HCT116 (cell line): ENCODE measurements around the gene POLD2. TPM values are rescaled to one million over a fixed set of nuclear protein-coding genes. Genes with fewer than 3 reads are reported as not detected.

Source experiments
- ATAC-seq: fragments of 200-7000 bp; cut with Tn5 transposase; 2 replicates; pipeline ENCODE4 v1.9.1; 2020; ENCODE audit warnings: mild to moderate bottlenecking, moderate library complexity
- BruUV-seq: library from RNA; stranded (reverse); fragments of 400-500 nt; replicated peaks from 2 replicates; lab custom pipeline; 2021; lab: Mats Ljungman, UMichigan
- CTCF ChIA-PET: fragments of 300-600 bp; sonication (Branson Sonifier 250); formaldehyde crosslinking; loops from one replicate; lab custom pipeline; 2021; ENCODE audit warnings: antibody characterized with exemption; lab: Charles Lee
- POLR2A ChIA-PET: fragments of 300-600, 350-600 bp; sonication (Branson Sonifier 250); formaldehyde crosslinking; loops from one replicate; lab custom pipeline; 2021; ENCODE audit warnings: antibody characterized with exemption; lab: Charles Lee
- RAD21 ChIA-PET, 2 experiments: fragments of 300-600 bp; sonication (Branson Sonifier 250); formaldehyde crosslinking; loops; one replicate each; lab custom pipeline; 2023; ENCODE audit warnings: low total read pairs in 2 of 2; ENCODE audit not compliant: uncharacterized antibody in 2 of 2, unreplicated experiment in 2 of 2, low non-redundant PET in 1 of 2; lab: Charles Lee
- DNase-seq: peaks from one replicate; pipeline ENCODE4 v3.0.0-alpha.2; 2010; ENCODE audit warnings: low read depth, low spot score
- H2AFZ ChIP-seq: fragments of 200-600 bp; shearing (Covaris generic), sonication (generic); 2 replicates; pipeline ENCODE4 v1.6.1; 2017; ENCODE audit warnings: low read depth, mixed run types, mixed read lengths, antibody characterized with exemption, low read length; ENCODE audit not compliant: poor library complexity, severe bottlenecking
- H3K27ac ChIP-seq: 2 replicates; pipeline ENCODE4 v1.5.1; 2012; ENCODE audit warnings: low read depth, low read length
- H3K27me3 ChIP-seq: fragments of 200-600 bp; sonication (generic); 2 replicates; pipeline ENCODE4 v1.6.1; 2016; ENCODE audit warnings: mixed run types, low read length, mixed read lengths; ENCODE audit not compliant: insufficient read depth
- H3K36me3 ChIP-seq, 2 experiments: fragments of 200-500 bp in 1 of 2; fragments of 200-600 bp in 1 of 2; sonication (Bioruptor generic) in 1 of 2; sonication (generic) in 1 of 2; 2 replicates each; pipeline versions ENCODE4 v1.5.1 to v1.6.1; 2014 to 2016; ENCODE audit warnings: low read length in 2 of 2, inconsistent platforms in 1 of 2, mixed read lengths in 1 of 2, mixed run types in 1 of 2; ENCODE audit not compliant: insufficient read depth in 2 of 2, control insufficient read depth in 1 of 2
- H3K4me1 ChIP-seq, 2 experiments: fragments of 200-600 bp in 1 of 2; sonication (generic) in 1 of 2; 2 replicates each; pipeline versions ENCODE4 v1.5.1 to v1.6.1; 2012 to 2017; ENCODE audit warnings: low read length in 2 of 2, inconsistent platforms in 1 of 2, mild to moderate bottlenecking in 1 of 2, mixed read lengths in 1 of 2, mixed run types in 1 of 2, moderate library complexity in 1 of 2; ENCODE audit not compliant: insufficient read depth in 2 of 2, control insufficient read depth in 1 of 2
- H3K4me2 ChIP-seq: fragments of 200-600 bp; sonication (generic); 2 replicates; pipeline ENCODE4 v1.6.1; 2017; ENCODE audit warnings: mixed run types, low read length, mixed read lengths
- H3K4me3 ChIP-seq, 2 experiments: fragments of 200-600 bp in 1 of 2; sonication (generic) in 1 of 2; replicated peaks in 1 of 2; 2 replicates each; pipeline ENCODE4 v1.5.1; 2011 to 2016; ENCODE audit warnings: low read length in 2 of 2, control low read depth in 1 of 2, low read depth in 1 of 2, mild to moderate bottlenecking in 1 of 2, mixed read lengths in 1 of 2, mixed run types in 1 of 2
- H3K79me2 ChIP-seq: fragments of 200-600 bp; sonication (generic); 2 replicates; pipeline ENCODE4 v1.6.1; 2017; ENCODE audit warnings: mild to moderate bottlenecking, mixed run types, low read length, moderate library complexity, mixed read lengths; ENCODE audit not compliant: insufficient read depth
- H3K9ac ChIP-seq: fragments of 200-600 bp; sonication (generic); 2 replicates; pipeline ENCODE4 v1.6.1; 2016; ENCODE audit warnings: low read length, mixed read lengths
- H3K9me2 ChIP-seq: fragments of 200-600 bp; sonication (generic), shearing (Covaris generic); 2 replicates; pipeline ENCODE4 v1.6.1; 2017; ENCODE audit warnings: mixed run types, mild to moderate bottlenecking, moderate library complexity; ENCODE audit not compliant: insufficient read depth
- H3K9me3 ChIP-seq, 2 experiments: fragments of 200-500 bp in 1 of 2; fragments of 200-600 bp in 1 of 2; sonication (Bioruptor generic) in 1 of 2; sonication (generic) in 1 of 2; 2 replicates each; pipeline ENCODE4 v1.6.1; 2014 to 2017; ENCODE audit warnings: low read length in 2 of 2, mixed read lengths in 2 of 2, inconsistent platforms in 1 of 2, low read depth in 1 of 2, mild to moderate bottlenecking in 1 of 2, mixed run types in 1 of 2, moderate library complexity in 1 of 2; ENCODE audit not compliant: control insufficient read depth in 1 of 2, insufficient read depth in 1 of 2
- H4K20me1 ChIP-seq: fragments of 200-600 bp; sonication (generic), shearing (Covaris generic); 2 replicates; pipeline ENCODE4 v1.6.1; 2017; ENCODE audit warnings: mixed run types, mild to moderate bottlenecking, moderate library complexity; ENCODE audit not compliant: insufficient read depth
- CTCF ChIP-seq, 3 experiments: fragments of 200-600 bp in 1 of 3; sonication (generic) in 1 of 3; IDR thresholded peaks in 2 of 3; conservative IDR thresholded peaks in 1 of 3; 2 replicates each; pipeline ENCODE4 v1.5.1; 2012 to 2017; ENCODE audit warnings: low read depth in 2 of 3, low read length in 2 of 3, antibody characterized with exemption in 1 of 3, borderline replicate concordance in 1 of 3, control low read depth in 1 of 3, mild to moderate bottlenecking in 1 of 3, mixed read lengths in 1 of 3, mixed run types in 1 of 3, moderate library complexity in 1 of 3; ENCODE audit not compliant: insufficient read depth in 1 of 3
- EGR1 ChIP-seq: IDR thresholded peaks from 2 replicates; pipeline ENCODE4 v1.6.1; 2012; ENCODE audit warnings: low read depth
- ELF1 ChIP-seq: IDR thresholded peaks from 2 replicates; pipeline ENCODE4 v1.6.1; 2012; ENCODE audit warnings: low read depth, borderline replicate concordance
- EZH2 ChIP-seq: fragments of 200-600 bp; sonication (generic); IDR thresholded peaks from 2 replicates; pipeline ENCODE4 v1.6.1; 2017; ENCODE audit warnings: antibody characterized with exemption, mixed run types
- EZH2phosphoT487 ChIP-seq: fragments of 200-600 bp; IDR thresholded peaks from 2 replicates; pipeline ENCODE4 v1.6.1; 2018; ENCODE audit warnings: antibody characterized with exemption, borderline replicate concordance
- POLR2A ChIP-seq: IDR thresholded peaks from 2 replicates; pipeline ENCODE4 v1.7.0; 2011; ENCODE audit warnings: borderline replicate concordance; ENCODE audit not compliant: insufficient read depth, insufficient read length; ENCODE audit errors: extremely low read depth
- POLR2AphosphoS5 ChIP-seq: IDR thresholded peaks from 2 replicates; pipeline ENCODE4 v1.6.1; 2011; ENCODE audit warnings: mild to moderate bottlenecking, low read depth, low read length, moderate library complexity
- SIN3A ChIP-seq: IDR thresholded peaks from 2 replicates; pipeline ENCODE4 v1.6.1; 2012; ENCODE audit warnings: low read depth
- SP1 ChIP-seq: IDR thresholded peaks from 2 replicates; pipeline ENCODE4 v1.6.1; 2012; ENCODE audit warnings: low read depth
- SRF ChIP-seq: IDR thresholded peaks from 2 replicates; pipeline ENCODE4 v1.6.1; 2012; ENCODE audit warnings: low read depth
- YY1 ChIP-seq: IDR thresholded peaks from 2 replicates; pipeline ENCODE4 v1.6.1; 2011; ENCODE audit warnings: low read length, low read depth, moderate library complexity, mild to moderate bottlenecking; ENCODE audit not compliant: insufficient replicate concordance; ENCODE audit errors: extremely low read depth
- ZBTB33 ChIP-seq: IDR thresholded peaks from 2 replicates; pipeline ENCODE4 v1.6.1; 2011; ENCODE audit warnings: mild to moderate bottlenecking, low read length, moderate library complexity; ENCODE audit not compliant: insufficient replicate concordance; ENCODE audit errors: extremely low read depth
- ZFX ChIP-seq: fragments of 450-650 bp; IDR thresholded peaks from 2 replicates; pipeline ENCODE4 v1.6.1; 2017
- ZNF274 ChIP-seq: fragments of 200-500 bp; sonication (Bioruptor generic); IDR thresholded peaks from 2 replicates; pipeline ENCODE4 v1.6.1; 2014; ENCODE audit warnings: mild to moderate bottlenecking, low read depth, low read length, inconsistent platforms
- intact Hi-C: fragments of 100-400 bp; cut with micrococcal nuclease; formaldehyde crosslinking; loops from 2 replicates; pipeline ENCODE4 v1.10.0; 2022
- total RNA-seq: library from RNA; stranded (reverse); gene quantifications from one replicate; pipeline ENCODE4 v1.2.1, GENCODE V29; 2021; ENCODE audit not compliant: unreplicated experiment

Gene POLD2
- total RNA-seq, 1 experiment from 2014 or later: 237 TPM

GRCh38 chr7:44083796-44084195 is 39.6 kb downstream of the POLD2 start:
- CTCF ChIA-PET: no interaction called here
- RAD21 ChIA-PET: no interaction called here
- no TSS peak for BruUV-seq
- H3K9ac ChIP-seq: no peak overlapping the region
- H3K4me3 ChIP-seq: no peak overlapping the region
- H4K20me1 ChIP-seq: no peaks in the 10 kb centered on the region
- H3K79me2 ChIP-seq: peaks cover 14% of the 10 kb centered on the region
- no peak for ATAC-seq
- H3K9me2 ChIP-seq: no peaks in the 10 kb centered on the region
- no peaks in the 10 kb centered on the region for H3K27me3 ChIP-seq
- no peak overlapping the region for H3K27ac ChIP-seq
- peaks cover 12 to 33% of the 10 kb centered on the region in 2 experiments for H3K4me1 ChIP-seq
- no peak for TF ChIP-seq POLR2A
- no peak for TF ChIP-seq CTCF (IDR thresholded peaks at IDR 0.05 in 2 of 3, conservative IDR thresholded peaks at IDR 0.05 in 1 of 3; ENCODE audit: borderline replicate concordance in 1 of 3, insufficient read depth in 1 of 3, low read depth in 2 of 3, low read length in 2 of 3)
- no peak for TF ChIP-seq YY1
- TF ChIP-seq ELF1: no peak
- TF ChIP-seq SRF: no peak
- TF ChIP-seq SIN3A: no peak
- no peak for TF ChIP-seq ZFX
- no peak for TF ChIP-seq ZNF274
- no peak for TF ChIP-seq EGR1
- TF ChIP-seq EZH2phosphoT487: no peak
- TF ChIP-seq EZH2: no peak
- TF ChIP-seq POLR2AphosphoS5: no peak
- TF ChIP-seq SP1: no peak
- no peak for TF ChIP-seq ZBTB33
- intact Hi-C loops: loop anchor here (2.0 to 5.0 kb wide), 3 partner anchors 39 to 224 kb away; partner anchors contain the start of gene POLD2
- H3K9me3 ChIP-seq: no peaks in the 10 kb centered on the region
- no peak overlapping the region for H2AFZ ChIP-seq
- POLR2A ChIA-PET: interaction anchor here (1.1 kb wide), 1 partner anchor 14 kb away, joined by 3 read pairs; no protein-coding TSS in a partner anchor
- DNase-seq: no peak
- no peak overlapping the region for H3K4me2 ChIP-seq
- peaks cover 5 to 17% of the 10 kb centered on the region in 2 experiments; a peak in 3 of 4 replicates for H3K36me3 ChIP-seq
